K562 (cell line): ENCODE measurements around the gene CCNL2. TPM values are rescaled to one million over a fixed set of nuclear protein-coding genes. Genes with fewer than 3 reads are reported as not detected.

Source experiments
- EHMT2 ChIP-seq: fragments of 450-650 bp; IDR thresholded peaks from 2 replicates; pipeline ENCODE4 v1.6.1; 2018; ENCODE audit warnings: antibody characterized with exemption
- ELF4 ChIP-seq: fragments of 450-650 bp; formaldehyde crosslinking; IDR thresholded peaks from 2 replicates; pipeline ENCODE4 v1.4.0; 2022; ENCODE audit warnings: missing genetic modification characterization
- PBX2 ChIP-seq, 2 experiments: IDR thresholded peaks in 1 of 2; conservative IDR thresholded peaks in 1 of 2; 2 replicates each; pipeline ENCODE4 v1.6.1; 2016; ENCODE audit warnings: low read depth in 2 of 2, mild to moderate bottlenecking in 1 of 2, missing compliant biosample characterization in 1 of 2, missing genetic modification characterization in 1 of 2, moderate library complexity in 1 of 2
- PCBP1 ChIP-seq: fragments of 200-400 bp; formaldehyde crosslinking; IDR thresholded peaks from 2 replicates; pipeline ENCODE4 v1.6.1; 2018; ENCODE audit warnings: mild to moderate bottlenecking, low read depth, low read length; ENCODE audit not compliant: poor library complexity, severe bottlenecking
- RBFOX2 ChIP-seq: fragments of 200-400 bp; formaldehyde crosslinking; IDR thresholded peaks from 2 replicates; pipeline ENCODE4 v1.6.1; 2017; ENCODE audit warnings: low read depth, mild to moderate bottlenecking, low read length, moderate library complexity
- SNRNP70 ChIP-seq: fragments of 200-400 bp; formaldehyde crosslinking; optimal IDR thresholded peaks from 2 replicates; pipeline ENCODE3; 2017; ENCODE audit warnings: low read depth, low read length
- THAP12 ChIP-seq: fragments of 250-450 bp; sonication (Bioruptor Pico); IDR thresholded peaks from 2 replicates; pipeline ENCODE4 v1.9.0; 2021; ENCODE audit warnings: mild to moderate bottlenecking, inconsistent platforms
- polyA plus RNA-seq, 8 experiments: library from polyadenylated mRNA; depleted of rRNA in 4 of 8; stranded (reverse) in 5 of 8; unstranded in 3 of 8; fragments of >200 nt; fragmentation: Nextera tagmentation in 2 of 8; fragmentation: Illumina TruSeq in 1 of 8; extraction: Ambion mirVana in 2 of 8; extraction: Trizol in 1 of 8; gene quantifications; 2 replicates each; pipeline versions ENCODE4 v1.2.1 to v1.2.3, GENCODE V29; 2011 to 2014; ENCODE audit warnings: inconsistent platforms in 1 of 8, missing spikeins in 1 of 8
- total RNA-seq, 7 experiments: library from RNA; depleted of rRNA in 6 of 7; stranded (reverse); fragments of >200 nt in 6 of 7; fragmentation: Illumina TruSeq in 2 of 7; extraction: Trizol in 2 of 7; gene quantifications; 2 replicates each; pipeline versions ENCODE4 v1.2.1 to v1.2.3, GENCODE V29; 2011 to 2021; ENCODE audit warnings: low replicate concordance in 1 of 7
- TF ChIP-seq, protein P1 (sequence below): fragments of 250-450 bp; sonication (Bioruptor Pico); IDR thresholded peaks from 2 replicates; pipeline ENCODE4 v1.4.0; 2020

CCNL2 gene
- total and polyA plus RNA-seq, 9 of the 15 experiments (the other 6 are each of a cell fraction or from before 2014, with no cell fraction given), result 2.8 to 287 (median 94.5) TPM

- TF ChIP-seq, protein P1, sequence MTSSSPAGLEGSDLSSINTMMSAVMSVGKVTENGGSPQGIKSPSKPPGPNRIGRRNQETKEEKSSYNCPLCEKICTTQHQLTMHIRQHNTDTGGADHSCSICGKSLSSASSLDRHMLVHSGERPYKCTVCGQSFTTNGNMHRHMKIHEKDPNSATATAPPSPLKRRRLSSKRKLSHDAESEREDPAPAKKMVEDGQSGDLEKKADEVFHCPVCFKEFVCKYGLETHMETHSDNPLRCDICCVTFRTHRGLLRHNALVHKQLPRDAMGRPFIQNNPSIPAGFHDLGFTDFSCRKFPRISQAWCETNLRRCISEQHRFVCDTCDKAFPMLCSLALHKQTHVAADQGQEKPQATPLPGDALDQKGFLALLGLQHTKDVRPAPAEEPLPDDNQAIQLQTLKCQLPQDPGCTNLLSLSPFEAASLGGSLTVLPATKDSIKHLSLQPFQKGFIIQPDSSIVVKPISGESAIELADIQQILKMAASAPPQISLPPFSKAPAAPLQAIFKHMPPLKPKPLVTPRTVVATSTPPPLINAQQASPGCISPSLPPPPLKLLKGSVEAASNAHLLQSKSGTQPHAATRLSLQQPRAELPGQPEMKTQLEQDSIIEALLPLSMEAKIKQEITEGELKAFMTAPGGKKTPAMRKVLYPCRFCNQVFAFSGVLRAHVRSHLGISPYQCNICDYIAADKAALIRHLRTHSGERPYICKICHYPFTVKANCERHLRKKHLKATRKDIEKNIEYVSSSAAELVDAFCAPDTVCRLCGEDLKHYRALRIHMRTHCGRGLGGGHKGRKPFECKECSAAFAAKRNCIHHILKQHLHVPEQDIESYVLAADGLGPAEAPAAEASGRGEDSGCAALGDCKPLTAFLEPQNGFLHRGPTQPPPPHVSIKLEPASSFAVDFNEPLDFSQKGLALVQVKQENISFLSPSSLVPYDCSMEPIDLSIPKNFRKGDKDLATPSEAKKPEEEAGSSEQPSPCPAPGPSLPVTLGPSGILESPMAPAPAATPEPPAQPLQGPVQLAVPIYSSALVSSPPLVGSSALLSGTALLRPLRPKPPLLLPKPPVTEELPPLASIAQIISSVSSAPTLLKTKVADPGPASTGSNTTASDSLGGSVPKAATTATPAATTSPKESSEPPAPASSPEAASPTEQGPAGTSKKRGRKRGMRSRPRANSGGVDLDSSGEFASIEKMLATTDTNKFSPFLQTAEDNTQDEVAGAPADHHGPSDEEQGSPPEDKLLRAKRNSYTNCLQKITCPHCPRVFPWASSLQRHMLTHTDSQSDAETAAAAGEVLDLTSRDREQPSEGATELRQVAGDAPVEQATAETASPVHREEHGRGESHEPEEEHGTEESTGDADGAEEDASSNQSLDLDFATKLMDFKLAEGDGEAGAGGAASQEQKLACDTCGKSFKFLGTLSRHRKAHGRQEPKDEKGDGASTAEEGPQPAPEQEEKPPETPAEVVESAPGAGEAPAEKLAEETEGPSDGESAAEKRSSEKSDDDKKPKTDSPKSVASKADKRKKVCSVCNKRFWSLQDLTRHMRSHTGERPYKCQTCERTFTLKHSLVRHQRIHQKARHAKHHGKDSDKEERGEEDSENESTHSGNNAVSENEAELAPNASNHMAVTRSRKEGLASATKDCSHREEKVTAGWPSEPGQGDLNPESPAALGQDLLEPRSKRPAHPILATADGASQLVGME (CRISPR knock-in tag), result no peak
- TF ChIP-seq SNRNP70 (no peak), PBX2 (CRISPR knock-in tag; IDR thresholded peaks at IDR 0.05; ENCODE audit: low read depth) (no peak), PBX2 (tag; conservative IDR thresholded peaks at IDR 0.05; ENCODE audit: low read depth) (no peak), RBFOX2 (peak; percentile 50), ELF4 (CRISPR knock-in tag) (no peak), THAP12 (CRISPR knock-in tag) (0 out of 2 replicates have a peak, but pooled peaks have one; percentile 38), EHMT2 (no peak), PCBP1 (no peak)
Observed at GRCh38 chr1:1356796-1357401, 42.2 kb downstream of the CCNL2 start (continued).
